GM12878 (cell line): Measurements from ENCODE around the gene SLC35E1. TPM values are rescaled to one million over a fixed set of nuclear protein-coding genes. Genes with fewer than 3 reads are reported as not detected.

ENCODE experiments used
- ATAC-seq: fragments of 200-7000 bp; cut with Tn5 transposase; 3 replicates; pipeline ENCODE4 v1.9.1; 2020; ENCODE audit warnings: mild to moderate bottlenecking, moderate library complexity
- BruUV-seq: library from RNA; stranded (reverse); fragments of 400-500 nt; replicated peaks from 2 replicates; lab custom pipeline; 2021; lab: Mats Ljungman, UMichigan
- CTCF ChIA-PET: fragments of 300-600 bp; sonication (Branson Sonifier 250); formaldehyde crosslinking; extraction: SDS; loops from one replicate; lab custom pipeline; 2021; ENCODE audit warnings: inconsistent platforms; lab: Yijun Ruan, JAX
- POLR2A ChIA-PET: fragments of 350-600 bp; formaldehyde crosslinking; extraction: SDS; loops from one replicate; lab custom pipeline; 2021; ENCODE audit warnings: inconsistent platforms; lab: Charles Lee
- RAD21 ChIA-PET: fragments of 300-600 bp; sonication (Branson Sonifier 250); formaldehyde crosslinking; loops from one replicate; lab custom pipeline; 2023; ENCODE audit warnings: antibody characterized with exemption; ENCODE audit not compliant: unreplicated experiment; lab: Charles Lee
- SMC1A ChIA-PET: fragments of 300-600 bp; sonication (Branson Sonifier 250); formaldehyde crosslinking; loops from one replicate; lab custom pipeline; 2023; ENCODE audit not compliant: unreplicated experiment, uncharacterized antibody; lab: Charles Lee
- DNase-seq: peaks from one replicate; pipeline ENCODE4 v3.0.0-alpha.2; 2011; ENCODE audit warnings: low read depth, low spot score
- FAIRE-seq: peaks from 3 replicates; lab custom pipeline; 2011; peaks lifted over from hg19 to GRCh38; lab: Jason Lieb, UNC
- H2AFZ ChIP-seq: 2 replicates; pipeline ENCODE4 v1.6.0; 2011; ENCODE audit warnings: low read depth, low read length, control low read depth; ENCODE audit not compliant: control insufficient read depth
- H3K27ac ChIP-seq: 2 replicates; pipeline ENCODE4 v1.5.1; 2011; ENCODE audit warnings: control low read depth; ENCODE audit not compliant: control insufficient read depth, insufficient read depth
- H3K27me3 ChIP-seq, 2 experiments: replicated peaks in 1 of 2; 2 replicates each; pipeline versions ENCODE4 v1.6.0 to v1.6.1; 2011; ENCODE audit warnings: low read length in 1 of 2; ENCODE audit not compliant: control insufficient read depth in 2 of 2, insufficient read depth in 2 of 2
- H3K36me3 ChIP-seq, 2 experiments: 2 replicates each; pipeline ENCODE4 v1.5.1; 2011; ENCODE audit warnings: low read length in 1 of 2; ENCODE audit not compliant: control insufficient read depth in 2 of 2, insufficient read depth in 2 of 2
- H3K4me1 ChIP-seq: 2 replicates; pipeline ENCODE4 v1.6.1; 2011; ENCODE audit warnings: mild to moderate bottlenecking, low read length, moderate library complexity, mixed read lengths; ENCODE audit not compliant: control insufficient read depth, insufficient read depth
- H3K4me2 ChIP-seq: 2 replicates; pipeline ENCODE4 v1.6.0; 2011; ENCODE audit warnings: control low read depth; ENCODE audit not compliant: control insufficient read depth, insufficient read depth
- H3K4me3 ChIP-seq: fragments of 200-600 bp; sonication (generic); 2 replicates; pipeline ENCODE4 v1.5.1; 2016
- H3K79me2 ChIP-seq: 2 replicates; pipeline ENCODE4 v1.6.0; 2011; ENCODE audit warnings: low read length; ENCODE audit not compliant: control insufficient read depth, insufficient read depth
- H3K9ac ChIP-seq: 2 replicates; pipeline ENCODE4 v1.8.0; 2011; ENCODE audit warnings: low read length, control low read depth, mixed read lengths; ENCODE audit not compliant: control insufficient read depth, insufficient read depth
- H3K9me3 ChIP-seq: replicated peaks from 3 replicates; pipeline ENCODE4 v1.5.1; 2011; ENCODE audit warnings: mild to moderate bottlenecking, low read length; ENCODE audit not compliant: control insufficient read depth, insufficient read depth
- H4K20me1 ChIP-seq: 2 replicates; pipeline ENCODE4 v1.6.0; 2011; ENCODE audit not compliant: control insufficient read depth, insufficient read depth
- ASH2L ChIP-seq: fragments of 300-600, 200-600 bp; sonication (generic); IDR thresholded peaks from 2 replicates; pipeline ENCODE4 v1.6.1; 2017; ENCODE audit warnings: low read depth, mild to moderate bottlenecking, borderline replicate concordance
- BMI1 ChIP-seq: fragments of 450-650 bp; IDR thresholded peaks from 2 replicates; pipeline ENCODE4 v1.6.1; 2016; ENCODE audit warnings: mild to moderate bottlenecking, moderate library complexity, borderline replicate concordance
- ETV6 ChIP-seq, 2 experiments: fragments of 450-650 bp in 1 of 2; IDR thresholded peaks in 1 of 2; conservative IDR thresholded peaks in 1 of 2; 2 replicates each; pipeline ENCODE4 v1.6.1; 2014; ENCODE audit warnings: antibody characterized with exemption in 1 of 2, borderline replicate concordance in 1 of 2, low read depth in 1 of 2, mild to moderate bottlenecking in 1 of 2, moderate library complexity in 1 of 2
- GATAD2B ChIP-seq: fragments of 450-650 bp; conservative IDR thresholded peaks from 2 replicates; pipeline ENCODE4 v1.6.1; 2017; ENCODE audit warnings: low read depth, mild to moderate bottlenecking, moderate library complexity
- WGBS: methylation state at CpG from one replicate; pipeline ENCODE4 v1.1.6; 2016; ENCODE audit warnings: low lambda C conversion rate; ENCODE audit not compliant: insufficient replicate concordance, insufficient coverage; ENCODE audit errors: missing lambda C conversion rate; 5-methylcytosine and 5-hydroxymethylcytosine counted together
- in situ Hi-C: fragments of 300-500 bp; cut with MboI; formaldehyde crosslinking; loops from 9 replicates; pipeline ENCODE4 v1.14.3; 2018; ENCODE audit warnings: mixed read lengths
- intact Hi-C: fragments of 100-400 bp; cut with micrococcal nuclease; formaldehyde crosslinking; loops from one replicate; pipeline ENCODE4 v1.14.2; 2022; ENCODE audit not compliant: unreplicated experiment
- polyA plus RNA-seq, 11 experiments: library from polyadenylated mRNA; depleted of rRNA in 4 of 11; unstranded in 6 of 11; stranded (reverse) in 5 of 11; fragments of >200 nt; fragmentation: Nextera tagmentation in 4 of 11; fragmentation: Illumina TruSeq in 1 of 11; extraction: Ambion mirVana in 4 of 11; extraction: Trizol in 1 of 11; gene quantifications; 1 replicate in 1 of 11; 2 replicates in 10 of 11; pipeline versions ENCODE4 v1.2.1 to v1.2.3, GENCODE V29; 2011 to 2016; ENCODE audit warnings: inconsistent platforms in 2 of 11, missing spikeins in 2 of 11, low read depth in 1 of 11
- total RNA-seq, 4 experiments: library from RNA; depleted of rRNA in 3 of 4; stranded (reverse); fragments of >200 nt in 3 of 4; fragmentation: Illumina TruSeq in 1 of 4; extraction: Trizol in 1 of 4; gene quantifications; 2 replicates each; pipeline versions ENCODE4 v1.2.1 to v1.2.3, GENCODE V29; 2013 to 2021
- TF ChIP-seq, protein P1 (sequence below): fragments of 150-350 bp; IDR thresholded peaks from 2 replicates; pipeline ENCODE4 v1.6.1; 2016; ENCODE audit warnings: low read depth, low read length
- TF ChIP-seq, protein P2 (sequence below): IDR thresholded peaks from 2 replicates; pipeline ENCODE4 v1.6.1; 2012; ENCODE audit warnings: low read depth, low read length, improper control_type of control experiment
- TF ChIP-seq, protein P3 (sequence below): fragments of 450-650 bp; IDR thresholded peaks from 2 replicates; pipeline ENCODE4 v1.6.1; 2014; ENCODE audit warnings: mild to moderate bottlenecking
- TF ChIP-seq, protein P4 (sequence below): fragments of 450-650 bp; IDR thresholded peaks from 2 replicates; pipeline ENCODE4 v1.6.1; 2017; ENCODE audit warnings: low read depth, mild to moderate bottlenecking, moderate library complexity

Gene SLC35E1
- total and polyA plus RNA-seq, 10 of the 15 experiments (the other 5 are each of a cell fraction or from before 2014, with no cell fraction given) = 11.3 to 37.7 (median 22.1) TPM

DNA sequence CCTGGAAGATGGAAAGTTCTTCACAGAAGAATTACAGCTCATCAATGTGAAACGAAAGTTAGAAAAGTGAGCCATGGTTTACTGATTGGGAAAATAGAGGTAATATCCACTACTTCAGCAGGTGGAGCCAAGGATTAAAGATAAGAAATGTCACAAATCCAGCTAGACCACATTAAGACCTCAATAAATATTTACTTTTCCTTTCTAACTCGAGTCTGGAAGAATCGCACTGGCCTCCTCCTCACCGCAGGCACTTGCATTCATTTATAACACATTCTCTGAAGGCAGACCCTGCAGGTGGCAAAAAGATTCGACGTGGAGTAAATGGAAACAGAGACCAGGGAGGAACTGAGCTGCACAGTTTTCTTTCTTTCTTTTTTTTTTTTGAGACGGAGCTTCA lies 7.4 kb downstream of the SLC35E1 start (continued):
- TF ChIP-seq, protein P1, sequence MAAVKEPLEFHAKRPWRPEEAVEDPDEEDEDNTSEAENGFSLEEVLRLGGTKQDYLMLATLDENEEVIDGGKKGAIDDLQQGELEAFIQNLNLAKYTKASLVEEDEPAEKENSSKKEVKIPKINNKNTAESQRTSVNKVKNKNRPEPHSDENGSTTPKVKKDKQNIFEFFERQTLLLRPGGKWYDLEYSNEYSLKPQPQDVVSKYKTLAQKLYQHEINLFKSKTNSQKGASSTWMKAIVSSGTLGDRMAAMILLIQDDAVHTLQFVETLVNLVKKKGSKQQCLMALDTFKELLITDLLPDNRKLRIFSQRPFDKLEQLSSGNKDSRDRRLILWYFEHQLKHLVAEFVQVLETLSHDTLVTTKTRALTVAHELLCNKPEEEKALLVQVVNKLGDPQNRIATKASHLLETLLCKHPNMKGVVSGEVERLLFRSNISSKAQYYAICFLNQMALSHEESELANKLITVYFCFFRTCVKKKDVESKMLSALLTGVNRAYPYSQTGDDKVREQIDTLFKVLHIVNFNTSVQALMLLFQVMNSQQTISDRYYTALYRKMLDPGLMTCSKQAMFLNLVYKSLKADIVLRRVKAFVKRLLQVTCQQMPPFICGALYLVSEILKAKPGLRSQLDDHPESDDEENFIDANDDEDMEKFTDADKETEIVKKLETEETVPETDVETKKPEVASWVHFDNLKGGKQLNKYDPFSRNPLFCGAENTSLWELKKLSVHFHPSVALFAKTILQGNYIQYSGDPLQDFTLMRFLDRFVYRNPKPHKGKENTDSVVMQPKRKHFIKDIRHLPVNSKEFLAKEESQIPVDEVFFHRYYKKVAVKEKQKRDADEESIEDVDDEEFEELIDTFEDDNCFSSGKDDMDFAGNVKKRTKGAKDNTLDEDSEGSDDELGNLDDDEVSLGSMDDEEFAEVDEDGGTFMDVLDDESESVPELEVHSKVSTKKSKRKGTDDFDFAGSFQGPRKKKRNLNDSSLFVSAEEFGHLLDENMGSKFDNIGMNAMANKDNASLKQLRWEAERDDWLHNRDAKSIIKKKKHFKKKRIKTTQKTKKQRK = no peak
- TF ChIP-seq, protein P2, sequence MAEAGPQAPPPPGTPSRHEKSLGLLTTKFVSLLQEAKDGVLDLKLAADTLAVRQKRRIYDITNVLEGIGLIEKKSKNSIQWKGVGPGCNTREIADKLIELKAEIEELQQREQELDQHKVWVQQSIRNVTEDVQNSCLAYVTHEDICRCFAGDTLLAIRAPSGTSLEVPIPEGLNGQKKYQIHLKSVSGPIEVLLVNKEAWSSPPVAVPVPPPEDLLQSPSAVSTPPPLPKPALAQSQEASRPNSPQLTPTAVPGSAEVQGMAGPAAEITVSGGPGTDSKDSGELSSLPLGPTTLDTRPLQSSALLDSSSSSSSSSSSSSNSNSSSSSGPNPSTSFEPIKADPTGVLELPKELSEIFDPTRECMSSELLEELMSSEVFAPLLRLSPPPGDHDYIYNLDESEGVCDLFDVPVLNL = no peak
- TF ChIP-seq, all 136 proteins: peak for 0

DNA sequence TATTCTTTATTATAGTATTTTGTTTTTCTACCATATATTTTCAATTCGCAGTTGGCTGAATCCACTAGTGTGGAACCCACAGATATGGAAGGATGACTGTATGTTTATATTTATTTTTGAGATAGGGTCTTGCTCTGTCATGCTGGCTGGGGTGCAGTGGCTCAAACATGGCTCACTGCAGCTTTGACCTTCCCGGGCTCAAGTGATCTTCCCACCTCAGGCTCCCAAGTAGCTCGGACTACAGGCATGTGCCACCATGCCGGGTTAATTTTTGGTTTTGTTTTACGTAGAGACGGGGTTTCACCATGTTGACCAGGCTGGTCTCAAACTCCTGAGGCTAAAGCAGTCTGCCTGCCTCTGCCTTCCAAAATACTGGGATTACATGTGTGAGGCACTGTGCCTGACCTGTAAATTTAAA lies 9.6 kb downstream of the SLC35E1 start:
- no peak overlapping the region for H2AFZ ChIP-seq
- H3K9me3 ChIP-seq = no peaks in the 10 kb centered on the region
- H3K9ac ChIP-seq = no peak overlapping the region
- WGBS = 93% methylated on average over 6 of the region's 6 CpGs
- H3K4me3 ChIP-seq = no peak overlapping the region
- peaks cover 4% of the 10 kb centered on the region; the same call in 1 of the 2 replicates for H4K20me1 ChIP-seq
- ChIA-PET CTCF (no interaction called here), SMC1A (interaction anchor here (0.8 to 1.0 kb wide), 3 partner anchors 11 to 15 kb away, joined by 3 read pairs; no protein-coding TSS in a partner anchor), POLR2A (interaction anchor here (1.0 to 1.3 kb wide), 2 partner anchors 15 to 25 kb away, joined by 3 to 5 read pairs; no protein-coding TSS in a partner anchor)
- intact Hi-C loops = no loop called here
- peaks cover 2% of the 10 kb centered on the region; the same call in 1 of the 2 replicates for H3K79me2 ChIP-seq
- FAIRE-seq = no peak
- no peak for DNase-seq
- BruUV-seq = no TSS peak
- ATAC-seq = no peak
- no peak overlapping the region for H3K27ac ChIP-seq
- no peaks in the 10 kb centered on the region for H3K4me1 ChIP-seq
- in situ Hi-C loops = no loop called here
- H3K36me3 ChIP-seq = peaks cover 7 to 56% of the 10 kb centered on the region in 2 experiments
- no peak overlapping the region for H3K4me2 ChIP-seq
- TF ChIP-seq GATAD2B (no peak), BMI1 (no peak), ETV6 (conservative IDR thresholded peaks at IDR 0.05 in 1 of 2, IDR thresholded peaks at IDR 0.05 in 1 of 2; ENCODE audit: borderline replicate concordance in 1 of 2, low read depth in 1 of 2) (no peak), ASH2L (no peak)
- TF ChIP-seq, protein P3, sequence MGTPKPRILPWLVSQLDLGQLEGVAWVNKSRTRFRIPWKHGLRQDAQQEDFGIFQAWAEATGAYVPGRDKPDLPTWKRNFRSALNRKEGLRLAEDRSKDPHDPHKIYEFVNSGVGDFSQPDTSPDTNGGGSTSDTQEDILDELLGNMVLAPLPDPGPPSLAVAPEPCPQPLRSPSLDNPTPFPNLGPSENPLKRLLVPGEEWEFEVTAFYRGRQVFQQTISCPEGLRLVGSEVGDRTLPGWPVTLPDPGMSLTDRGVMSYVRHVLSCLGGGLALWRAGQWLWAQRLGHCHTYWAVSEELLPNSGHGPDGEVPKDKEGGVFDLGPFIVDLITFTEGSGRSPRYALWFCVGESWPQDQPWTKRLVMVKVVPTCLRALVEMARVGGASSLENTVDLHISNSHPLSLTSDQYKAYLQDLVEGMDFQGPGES = no peak
- TF ChIP-seq, protein P4, sequence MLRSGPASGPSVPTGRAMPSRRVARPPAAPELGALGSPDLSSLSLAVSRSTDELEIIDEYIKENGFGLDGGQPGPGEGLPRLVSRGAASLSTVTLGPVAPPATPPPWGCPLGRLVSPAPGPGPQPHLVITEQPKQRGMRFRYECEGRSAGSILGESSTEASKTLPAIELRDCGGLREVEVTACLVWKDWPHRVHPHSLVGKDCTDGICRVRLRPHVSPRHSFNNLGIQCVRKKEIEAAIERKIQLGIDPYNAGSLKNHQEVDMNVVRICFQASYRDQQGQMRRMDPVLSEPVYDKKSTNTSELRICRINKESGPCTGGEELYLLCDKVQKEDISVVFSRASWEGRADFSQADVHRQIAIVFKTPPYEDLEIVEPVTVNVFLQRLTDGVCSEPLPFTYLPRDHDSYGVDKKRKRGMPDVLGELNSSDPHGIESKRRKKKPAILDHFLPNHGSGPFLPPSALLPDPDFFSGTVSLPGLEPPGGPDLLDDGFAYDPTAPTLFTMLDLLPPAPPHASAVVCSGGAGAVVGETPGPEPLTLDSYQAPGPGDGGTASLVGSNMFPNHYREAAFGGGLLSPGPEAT = no peak
- TF ChIP-seq, all 136 proteins: peak for 0
- RAD21 ChIA-PET = interaction anchor here (0.5 kb wide), 1 partner anchor 17 kb away, joined by 3 read pairs; no protein-coding TSS in a partner anchor
- H3K27me3 ChIP-seq = no peaks in the 10 kb centered on the region
